ENCODE results near the gene TCF3.
"Not testable (repeated sequence)": the region's sequence is repeated elsewhere in the genome, so short reads cannot be mapped to it uniquely, and the experiment has no call there.

TCF3 gene

DNA sequence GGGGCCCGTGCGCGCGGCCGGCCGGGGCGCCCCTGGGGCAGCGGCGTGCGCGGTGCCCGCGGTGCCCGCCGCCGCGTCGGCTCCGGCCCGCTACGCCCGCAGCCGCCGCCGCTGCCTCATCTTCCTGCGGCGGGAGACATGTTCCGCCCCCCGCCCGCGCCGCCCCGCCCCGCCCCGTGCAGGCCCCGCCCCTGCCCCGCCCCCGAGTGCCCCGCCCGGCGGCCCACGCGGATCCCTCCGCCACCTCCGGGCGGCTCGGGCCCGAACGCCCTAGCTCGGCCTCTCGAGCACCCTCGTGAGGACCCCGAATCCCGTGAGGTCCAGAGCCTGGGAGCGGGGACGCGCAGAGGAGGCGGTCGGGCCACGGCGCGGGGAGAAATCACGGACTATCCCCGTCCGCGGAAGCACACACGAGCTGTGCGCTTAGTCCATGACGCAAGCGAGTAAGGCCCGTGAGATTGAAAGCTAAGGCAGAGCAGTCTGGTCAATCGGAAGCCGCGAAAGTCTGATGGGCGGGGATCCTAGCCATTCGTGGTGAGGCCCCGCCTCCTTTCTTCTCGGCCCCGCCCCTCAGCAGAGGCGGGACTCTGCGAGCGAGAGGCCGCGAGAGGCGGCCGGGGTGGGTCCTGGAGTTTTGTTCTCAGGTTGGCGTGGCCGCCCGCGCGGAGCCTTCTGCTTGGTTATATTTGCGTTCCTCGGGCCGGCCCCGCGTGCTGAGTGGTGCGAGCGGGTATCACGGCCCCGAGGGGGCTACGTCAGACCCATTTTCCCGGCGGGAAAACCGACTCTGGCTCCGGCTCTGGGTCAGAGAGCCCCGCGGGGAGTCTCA is at the start of gene TCF3:
TSS of gene TCF3 (minus strand) at position 145 of the 829 bp plus-strand sequence. CDS start 2,367 bp downstream, outside the sequence.
- peak; percentile 90 for DNase-seq

- no peak for DNase-seq
Observed at GRCh38 chr19:1700733-1701663, 48.6 kb upstream of the TCF3 start.

GRCh38 chr19:1699998-1700732 is 47.8 kb upstream of the TCF3 start:
- no peak for DNase-seq

DNA sequence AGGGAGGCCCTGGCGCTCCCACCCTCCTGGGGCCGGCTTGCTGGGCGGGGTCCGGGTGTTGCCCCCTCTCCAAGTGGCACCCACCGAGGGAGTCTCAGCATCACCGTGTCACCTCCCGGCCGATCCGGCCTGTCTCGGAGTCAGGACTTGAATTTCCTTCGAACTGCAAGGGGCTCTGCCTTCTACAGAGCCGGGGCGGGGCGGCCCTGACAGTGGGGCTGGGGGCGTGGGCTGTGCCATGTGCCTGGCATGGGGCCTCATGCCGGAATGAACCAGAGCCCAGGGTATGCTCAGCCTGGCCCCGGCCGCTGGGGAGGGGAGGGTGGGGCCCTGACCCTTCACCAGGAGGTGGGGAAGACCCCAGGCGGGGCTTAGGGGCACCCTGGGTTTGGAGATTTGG is 47.0 kb upstream of the TCF3 start:
- DNase-seq = no peak

- DNase-seq = no peak
Observed at GRCh38 chr19:1698636-1699035, 46.2 kb upstream of the TCF3 start.

DNA sequence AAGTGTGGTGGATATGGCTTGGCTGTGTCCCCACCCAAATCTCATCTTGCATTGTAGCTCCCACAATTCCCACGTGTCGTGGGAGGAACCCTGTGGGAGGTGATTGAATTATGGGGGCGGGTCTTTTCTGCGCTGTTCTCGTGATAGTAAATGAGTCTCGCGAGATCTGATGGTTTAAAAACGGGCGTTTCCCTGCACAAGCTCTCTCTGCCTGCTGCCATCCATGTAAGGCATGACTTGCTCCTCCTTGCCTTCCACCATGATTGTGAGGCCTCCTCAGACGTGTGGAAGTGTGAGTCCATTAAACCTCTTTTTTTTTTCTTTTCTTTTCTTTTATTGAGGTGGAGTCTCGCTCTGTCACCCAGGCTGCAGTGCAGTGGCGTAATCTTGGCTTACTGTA is 43.1 kb upstream of the TCF3 start:
- not testable (repeated sequence) for DNase-seq

DNA sequence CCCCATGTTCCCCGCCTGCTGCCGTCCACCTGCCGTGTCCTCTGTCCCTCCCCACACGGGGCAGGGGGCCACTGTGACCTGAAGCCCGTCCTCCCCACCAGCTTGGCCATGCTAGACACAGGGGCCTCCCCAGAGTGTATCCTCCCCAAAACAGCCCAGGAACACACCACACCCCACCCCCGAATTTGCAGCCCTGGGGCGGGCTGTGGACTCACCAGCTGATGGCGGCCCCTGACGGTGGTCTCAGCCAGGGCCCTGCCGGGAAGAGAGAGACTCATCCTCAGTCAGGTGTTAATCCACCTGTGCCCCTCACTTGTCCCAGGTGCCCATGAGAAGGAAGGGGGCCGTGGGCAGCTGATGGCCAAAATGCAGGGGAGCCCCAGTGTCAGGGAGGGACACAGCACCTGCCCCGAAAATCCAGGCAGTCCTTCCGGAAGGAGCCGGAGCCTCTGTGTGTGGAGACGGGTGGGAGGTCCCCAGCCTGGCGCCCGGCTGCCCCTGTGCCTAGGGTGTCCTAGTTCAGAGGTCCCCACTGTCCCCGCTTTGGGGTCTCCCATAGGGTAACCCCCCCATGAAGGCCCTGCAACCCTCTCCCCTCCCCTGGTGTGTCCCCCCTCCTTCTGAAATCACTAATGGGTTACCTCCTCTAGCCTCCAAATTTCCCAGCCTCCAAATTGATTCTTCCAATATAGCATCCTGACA is 39.3 kb upstream of the TCF3 start:
- DNase-seq = no peak

GRCh38 chr19:1690699-1691307 is 38.4 kb upstream of the TCF3 start:
- DNase-seq = no peak

DNA sequence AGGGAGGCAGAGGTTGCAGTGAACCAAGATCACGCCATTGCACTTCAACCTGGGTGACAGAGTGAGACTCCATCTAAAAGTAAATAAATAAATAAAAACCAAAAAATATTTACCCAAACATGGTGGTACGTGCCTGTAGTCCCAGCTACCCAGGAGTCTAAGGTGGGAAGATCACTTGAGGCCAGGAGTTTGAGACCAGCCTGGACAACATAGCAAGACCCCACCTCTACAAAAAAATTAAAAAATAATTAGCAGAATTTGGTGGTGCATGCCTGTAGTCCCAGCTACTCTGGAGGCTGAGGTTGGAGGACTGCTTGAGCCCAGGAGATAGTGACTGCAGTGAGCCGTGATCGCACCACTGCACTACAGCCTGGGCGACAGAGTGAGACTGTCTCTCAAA is 33.4 kb upstream of the TCF3 start:
- DNase-seq = not testable (repeated sequence)

DNA sequence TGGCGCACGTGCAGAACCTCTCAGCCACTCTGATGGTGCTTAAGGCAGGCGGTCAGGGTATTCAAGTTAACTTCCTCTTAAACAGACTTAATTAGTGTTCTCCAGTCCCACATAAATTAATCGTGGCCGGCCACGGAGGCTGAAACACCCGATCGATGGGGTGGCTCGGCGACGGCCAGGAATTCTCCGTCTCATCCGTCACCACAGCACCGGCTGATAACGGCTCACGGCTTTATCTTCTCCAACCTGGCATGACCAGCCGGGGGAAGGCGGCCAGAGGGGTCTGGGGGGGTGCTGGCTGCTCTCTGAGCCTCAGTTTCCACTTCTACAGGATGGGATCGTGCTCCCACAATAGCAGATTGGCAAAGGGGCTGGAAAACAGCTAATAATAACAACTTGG is 32.6 kb upstream of the TCF3 start:
- no peak for DNase-seq

DNA sequence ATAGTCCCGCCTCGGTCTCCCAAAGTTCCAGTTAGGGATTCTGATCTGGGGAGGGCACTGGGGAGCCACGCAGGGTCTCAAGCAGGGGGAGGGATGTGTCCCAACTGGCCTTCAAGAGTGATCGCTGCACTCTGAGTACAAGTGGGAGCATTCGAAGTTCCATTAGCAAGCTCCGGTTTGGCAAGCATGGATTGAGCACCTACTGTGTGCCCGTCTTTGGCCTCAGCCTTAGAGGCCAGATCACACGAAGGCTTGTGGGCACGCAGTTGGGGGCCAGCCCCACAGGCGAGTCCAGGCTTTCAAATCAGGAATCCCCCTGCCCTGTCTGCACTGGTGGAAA is 32.1 kb upstream of the TCF3 start:
- DNase-seq = no peak

- DNase-seq = no peak
Observed at GRCh38 chr19:1683869-1684572, 31.6 kb upstream of the TCF3 start.

DNA sequence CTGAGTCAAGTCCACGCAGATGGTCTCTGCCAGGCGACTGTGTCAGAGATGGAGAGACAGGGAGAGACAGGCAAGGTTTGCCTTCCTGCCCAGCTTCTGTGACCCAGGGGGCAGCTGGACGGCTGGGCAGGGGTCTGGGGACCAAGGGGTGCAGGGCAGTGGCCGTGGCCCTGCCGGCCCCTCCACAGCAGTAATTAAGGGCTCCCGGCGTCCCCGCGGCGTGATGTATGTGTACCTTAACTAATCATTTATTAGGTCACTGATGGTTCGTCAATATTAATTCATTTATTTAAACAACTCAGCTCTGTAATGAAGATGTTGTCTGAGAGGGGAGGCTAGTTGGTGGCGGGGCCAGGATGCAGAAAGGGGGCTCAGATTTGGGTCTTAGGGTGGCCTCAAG is 28.6 kb upstream of the TCF3 start:
- no peak for DNase-seq

GRCh38 chr19:1678073-1678472 is 25.7 kb upstream of the TCF3 start:
- DNase-seq = no peak

DNA sequence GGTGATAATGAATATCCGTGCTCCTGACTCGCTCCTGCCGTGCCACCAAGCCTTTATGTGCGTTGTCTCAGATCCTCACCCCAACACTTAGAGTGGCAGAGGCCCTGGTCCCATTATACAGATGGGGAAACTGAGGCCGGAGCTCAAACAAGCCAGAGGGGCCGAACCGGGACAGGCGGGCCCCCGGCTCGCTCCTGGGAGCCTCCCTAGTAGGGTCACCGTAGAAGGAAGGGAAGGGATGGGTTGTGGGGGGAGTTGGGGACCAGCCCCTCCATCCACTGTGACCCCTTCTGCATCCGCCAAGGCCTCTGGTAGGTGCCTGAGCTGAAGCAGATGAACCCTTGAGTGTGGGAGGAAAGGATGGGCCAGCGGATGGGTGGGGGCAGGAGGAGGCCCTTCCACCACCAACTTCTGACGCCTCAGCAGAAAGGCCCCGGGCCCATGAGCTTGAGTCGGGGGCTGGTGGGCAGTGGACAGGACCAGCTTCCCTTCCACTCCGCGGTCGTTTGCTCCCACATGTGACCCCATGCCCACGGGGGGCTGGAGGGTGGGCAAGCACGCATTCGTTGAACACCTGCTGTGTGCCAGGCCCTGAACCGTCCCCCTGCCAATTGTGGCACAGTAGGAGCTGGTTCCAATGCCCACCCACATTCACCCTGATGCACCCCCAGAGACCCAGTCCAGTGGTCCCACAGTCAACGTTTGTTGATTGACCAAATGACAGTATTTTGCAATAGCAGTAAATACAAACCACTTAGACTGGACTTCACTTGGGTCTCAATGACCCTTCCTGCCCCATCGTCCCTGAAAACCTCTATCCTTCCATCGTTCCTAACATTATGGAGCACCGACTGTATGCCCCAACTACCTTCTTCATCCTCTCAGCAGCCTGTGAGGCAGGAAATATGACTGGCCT is 24.2 kb upstream of the TCF3 start:
- DNase-seq = no peak

GRCh38 chr19:1675633-1676350 is 23.4 kb upstream of the TCF3 start:
- no peak for DNase-seq

- DNase-seq = no peak
Observed at GRCh38 chr19:1674293-1674679, 21.9 kb upstream of the TCF3 start.

GRCh38 chr19:1673645-1674292 is 21.4 kb upstream of the TCF3 start:
- no peak for DNase-seq

All from NCI-H510A treated with DMSO at 0.1 percent for 48 hours (cell line).